HG02763 (cell line): ENCODE results near the gene EPHB6.
A peak's percentile ranks its signal among the peaks of the same experiment; 100 is the strongest.

Source experiments
- ATAC-seq: cut with Tn5 transposase; IDR thresholded peaks from one replicate; pipeline ENCODE4 v1.9.1; 2021; ENCODE audit warnings: mild to moderate bottlenecking, moderate library complexity; ENCODE audit not compliant: unreplicated experiment

EPHB6 gene

GRCh38 chr7:142854372-142855113 is at the start of gene EPHB6:
EPHB6 (plus strand) TSS chr7:142855076; CDS start chr7:142863228, 8,152 bp downstream.
- ATAC-seq: peak; percentile 64

DNA sequence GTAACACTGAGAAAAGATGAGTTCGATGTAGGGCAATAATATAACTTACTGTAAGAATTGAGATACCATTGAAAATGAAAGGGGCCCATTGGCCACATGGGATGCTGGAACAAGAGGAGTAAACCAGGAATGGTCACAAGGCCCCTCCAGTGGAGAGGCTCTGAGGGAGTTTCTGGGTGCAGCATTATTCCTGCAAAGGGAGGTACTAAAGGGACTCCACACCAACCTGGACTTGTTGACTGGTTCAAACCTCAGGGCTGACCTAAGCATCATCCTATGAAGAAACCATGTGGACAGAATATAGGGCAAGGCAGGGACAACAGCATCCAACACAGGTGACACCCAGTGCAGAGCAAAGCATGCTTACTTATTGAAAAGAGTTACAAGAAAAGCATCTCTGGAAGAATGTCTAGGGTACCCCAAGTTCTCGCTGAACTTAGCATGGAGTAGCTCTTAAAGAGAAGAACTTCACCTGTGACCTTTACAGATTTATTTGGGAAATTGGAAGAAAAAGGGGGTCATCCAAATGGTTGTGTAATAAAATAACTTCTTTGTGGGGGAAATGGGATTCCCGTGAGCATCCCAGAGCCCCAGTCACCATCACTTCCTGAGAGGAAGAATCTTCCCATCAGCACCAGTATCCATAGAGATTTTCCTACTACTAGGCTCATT is 49.4 kb upstream of the EPHB6 start:
- no peak for ATAC-seq

DNA sequence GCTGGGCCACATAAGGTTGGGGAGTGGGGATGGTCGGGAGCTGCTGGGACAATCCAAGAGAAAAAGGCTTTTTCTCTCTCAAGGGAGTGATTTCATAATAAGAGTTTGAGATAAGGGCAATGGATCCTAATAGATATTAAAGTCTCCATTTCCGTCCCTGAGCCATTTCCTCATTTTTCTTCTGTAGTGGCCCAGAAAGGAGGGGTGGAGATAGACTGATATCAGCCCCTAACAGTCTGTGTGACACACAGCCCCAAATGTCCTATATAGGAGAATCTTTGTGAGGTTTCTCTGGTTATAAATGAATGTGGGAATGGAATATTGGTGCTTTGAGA is 48.9 kb upstream of the EPHB6 start:
- no peak for ATAC-seq

DNA sequence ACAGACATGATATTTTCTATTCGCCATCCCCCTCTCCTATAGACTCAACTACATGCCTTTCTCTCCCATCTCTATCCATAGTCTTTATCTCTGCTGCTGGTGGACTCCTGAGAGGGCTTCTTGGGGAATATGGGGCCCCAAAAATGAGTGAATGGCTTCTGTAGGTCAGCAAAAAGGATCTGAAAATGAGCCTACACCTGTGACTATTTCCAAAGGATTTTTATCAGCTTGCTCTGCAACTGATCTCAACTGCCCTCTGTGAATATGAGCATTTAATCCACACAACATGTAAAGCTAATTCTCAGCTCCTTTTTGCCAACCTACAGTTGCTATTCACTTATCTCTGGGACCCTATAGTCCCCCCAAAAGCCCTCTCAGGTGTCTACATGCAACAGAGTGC is 47.9 kb upstream of the EPHB6 start:
- no peak for ATAC-seq

DNA sequence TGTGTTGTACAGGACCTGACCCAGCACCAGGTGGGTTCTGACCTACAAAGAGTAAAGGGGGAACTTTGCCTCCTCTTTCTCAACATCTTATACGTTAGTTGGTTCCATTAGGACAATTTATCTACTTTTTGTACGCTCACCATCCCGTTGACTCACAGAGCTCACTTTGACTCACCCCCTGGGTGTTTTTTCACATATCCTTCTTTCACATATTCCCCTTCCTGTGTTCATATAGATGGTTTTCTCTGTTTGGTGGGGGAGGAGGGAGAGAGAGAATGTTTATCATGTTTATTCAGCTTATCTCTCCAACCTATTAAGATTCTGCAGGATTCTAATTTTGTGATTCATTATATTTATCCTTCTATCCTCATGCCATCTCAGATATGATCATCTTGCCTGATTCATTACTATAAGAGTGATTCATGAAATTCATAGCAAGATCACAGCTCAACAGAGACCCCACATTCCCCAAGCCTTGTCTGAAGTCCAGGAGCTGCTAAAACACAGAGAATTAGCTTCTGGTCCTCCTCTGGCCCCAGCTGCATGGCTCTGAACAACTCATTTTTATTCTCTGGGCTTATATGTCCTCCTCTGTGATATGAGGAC is 46.9 kb upstream of the EPHB6 start:
- no peak for ATAC-seq

GRCh38 chr7:142808461-142808801 is 46.4 kb upstream of the EPHB6 start:
- peak; percentile 24 for ATAC-seq

GRCh38 chr7:142808802-142809583 is 45.9 kb upstream of the EPHB6 start:
- ATAC-seq: peak; percentile 86

DNA sequence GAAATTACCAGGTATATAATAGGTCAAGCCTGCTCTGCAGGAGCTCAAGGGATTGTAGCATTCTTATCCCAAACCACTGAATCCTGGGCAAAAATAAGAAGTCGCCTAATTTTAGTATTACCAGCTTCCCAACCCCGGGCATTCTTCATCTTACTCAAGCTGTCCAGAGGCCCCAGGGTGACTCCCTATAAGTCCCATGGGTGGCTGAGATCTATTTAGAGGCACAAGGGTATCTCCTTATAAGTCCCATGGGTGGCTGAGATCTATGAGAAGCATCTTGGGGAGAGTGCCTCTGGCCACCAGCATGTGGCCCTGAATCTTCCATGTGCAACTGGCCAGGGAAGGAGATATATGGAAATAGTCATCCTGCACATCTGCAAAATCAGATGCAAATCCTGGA is 45.2 kb upstream of the EPHB6 start:
- ATAC-seq: no peak

DNA sequence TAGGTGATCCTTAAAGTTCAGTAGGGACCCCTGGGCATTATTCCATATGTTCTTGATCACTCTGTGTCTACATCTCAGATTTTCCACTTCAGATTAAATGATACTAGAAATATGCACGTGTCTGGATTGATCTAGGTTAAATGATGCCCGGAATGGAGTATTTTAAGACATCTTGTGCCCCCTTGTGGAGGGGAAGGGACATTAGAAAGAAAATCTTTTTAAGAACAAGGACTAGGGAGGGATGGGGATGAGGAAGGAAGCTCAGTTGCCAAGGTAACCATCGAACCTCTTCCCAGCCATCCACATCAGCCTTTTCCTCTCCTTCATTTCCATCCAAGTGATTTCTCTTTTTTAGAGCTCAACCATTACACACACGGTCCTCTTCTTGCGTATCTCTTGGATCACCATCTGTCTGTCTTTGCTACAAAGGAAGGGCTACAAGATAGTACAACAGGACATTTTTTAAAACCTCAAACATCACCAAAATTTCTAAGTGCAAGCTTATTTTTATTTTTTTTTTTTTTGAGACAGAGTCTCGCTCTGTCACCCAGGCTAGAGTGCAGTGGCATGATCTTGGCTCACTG is 43.6 kb upstream of the EPHB6 start:
- no peak for ATAC-seq

DNA sequence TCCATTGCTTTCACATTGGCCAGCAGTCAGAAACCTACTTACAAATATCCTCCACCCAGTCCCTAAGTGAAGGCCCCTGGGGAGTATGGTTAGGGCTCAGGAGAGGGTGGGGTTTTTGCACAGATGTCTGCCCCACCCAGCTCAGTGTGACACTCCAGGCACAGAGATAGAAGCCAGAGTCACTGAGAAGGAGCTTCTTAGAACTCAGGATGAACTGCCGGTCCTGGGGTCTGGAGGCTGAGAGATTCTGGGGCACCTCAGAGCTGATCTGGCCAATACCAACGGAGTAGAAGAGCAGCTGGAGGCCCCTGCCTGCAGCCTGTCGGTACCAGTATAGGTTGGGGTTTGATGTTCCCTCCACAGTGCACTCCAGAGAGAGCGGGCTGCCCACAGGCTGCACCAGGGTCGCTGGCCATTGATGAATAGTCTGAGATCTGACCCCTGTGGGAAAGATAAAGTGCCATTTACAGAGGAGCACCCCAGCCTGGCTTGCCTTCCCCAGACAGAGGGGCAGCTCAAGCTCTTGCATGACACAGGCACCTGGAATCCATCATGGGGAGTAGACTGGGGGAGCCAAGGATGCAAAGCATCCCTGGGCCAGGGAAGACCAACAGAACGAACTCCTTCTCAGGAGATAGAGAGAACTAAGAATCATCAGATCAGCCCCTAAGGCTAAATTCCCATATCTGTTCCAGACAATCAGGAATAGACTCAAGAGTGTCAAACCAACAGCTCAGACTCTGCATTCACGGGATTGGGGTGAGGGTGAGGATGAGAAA is 42.2 kb upstream of the EPHB6 start:
- ATAC-seq: no peak

- ATAC-seq: no peak
Measured at GRCh38 chr7:142813226-142813625, 41.6 kb upstream of the EPHB6 start.

DNA sequence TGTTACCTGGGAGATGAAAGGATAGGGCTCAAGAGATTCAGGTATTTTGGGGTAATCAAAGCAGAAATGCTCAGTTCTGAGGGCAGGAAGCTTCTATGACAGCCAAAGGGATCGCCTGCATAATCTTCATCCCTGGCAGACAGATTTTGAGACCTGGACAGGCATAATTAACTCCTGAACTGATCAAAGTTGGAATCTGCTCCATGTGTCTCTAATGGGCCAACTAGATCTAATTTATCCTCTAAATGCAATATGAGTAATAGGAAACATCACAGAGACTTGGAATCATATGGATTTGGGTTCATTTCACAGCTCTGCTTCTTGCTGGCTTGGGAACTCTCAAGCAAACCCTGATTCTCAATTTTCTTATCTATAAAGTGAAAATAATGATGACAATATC is 41.2 kb upstream of the EPHB6 start:
- ATAC-seq: no peak

DNA sequence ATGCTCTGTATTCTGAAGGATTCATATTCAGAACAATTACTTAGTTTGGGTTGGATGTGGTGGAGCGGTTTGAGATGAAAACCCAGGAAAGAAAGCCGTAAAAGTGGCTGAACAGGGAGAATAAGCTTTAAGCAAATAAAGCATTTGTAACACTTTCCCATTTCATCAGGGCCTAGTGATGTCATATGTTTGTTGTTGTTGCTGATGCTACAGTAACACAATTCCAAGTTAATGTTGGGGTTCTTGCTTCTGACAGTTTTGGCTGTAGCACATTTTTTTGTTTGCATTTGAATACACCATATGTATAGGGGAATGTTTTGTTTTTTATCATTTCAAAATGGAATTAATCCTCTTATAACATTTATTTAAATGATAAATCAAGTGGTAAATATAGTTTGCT is 40.4 kb upstream of the EPHB6 start:
- ATAC-seq: no peak

- ATAC-seq: no peak
Measured at GRCh38 chr7:142815134-142815533, 39.7 kb upstream of the EPHB6 start.

DNA sequence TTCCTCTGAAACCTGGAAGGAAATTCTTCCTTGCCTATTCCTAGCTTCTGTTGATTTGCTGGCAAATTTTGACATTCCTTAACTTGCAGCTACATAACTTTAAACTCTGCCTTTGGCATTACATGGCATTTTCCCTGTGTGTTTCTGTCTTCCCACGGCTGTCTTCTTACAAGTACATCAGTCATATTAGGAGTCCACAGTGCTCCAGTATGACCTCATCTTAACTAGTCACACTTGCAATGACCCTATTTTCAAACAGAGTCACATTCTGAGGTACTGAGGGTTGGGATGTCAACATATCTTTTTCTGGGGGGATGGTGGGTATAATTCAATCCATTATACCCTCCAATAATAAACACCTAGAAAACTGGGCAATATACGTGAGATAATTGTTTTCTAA is 37.4 kb upstream of the EPHB6 start:
- ATAC-seq: no peak

GRCh38 chr7:142819530-142819929 is 35.3 kb upstream of the EPHB6 start:
- ATAC-seq: no peak

GRCh38 chr7:142822714-142823113 is 32.2 kb upstream of the EPHB6 start:
- ATAC-seq: no peak

DNA sequence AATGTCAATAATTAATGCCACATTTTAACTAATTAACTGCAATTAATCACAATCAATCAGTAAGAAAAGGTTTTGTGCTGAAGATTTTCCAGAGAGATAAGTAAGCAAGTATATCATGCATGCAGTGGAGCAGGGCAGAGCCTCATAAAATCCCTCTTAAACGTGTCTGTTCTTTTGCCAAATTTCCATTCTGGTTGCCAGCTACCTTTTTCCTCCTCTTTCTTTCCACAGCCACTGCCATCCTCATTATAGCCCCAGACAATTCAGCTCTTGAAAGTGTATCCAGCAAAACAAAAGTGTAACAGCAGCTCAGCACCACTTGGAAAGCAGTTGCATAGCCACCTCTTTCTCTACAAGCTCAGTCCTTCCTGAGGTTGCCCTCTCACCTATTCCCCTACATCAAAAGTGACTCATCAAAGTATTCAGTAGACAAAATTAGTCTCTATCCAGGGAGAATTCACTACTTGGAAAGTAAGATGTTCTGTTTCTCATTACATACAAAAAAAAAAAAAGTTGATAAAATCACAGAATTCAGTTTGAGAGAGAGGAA is 26.9 kb upstream of the EPHB6 start:
- ATAC-seq: no peak

- no peak for ATAC-seq
Measured at GRCh38 chr7:142832417-142832816, 22.5 kb upstream of the EPHB6 start.
